K562 (cell line): Measurements from ENCODE around the gene ATXN1L. TPM values are rescaled to one million over a fixed set of nuclear protein-coding genes. Genes with fewer than 3 reads are reported as not detected.

Source experiments
- CUX1 ChIP-seq: fragments of 200-800 bp; sonication (Bioruptor generic); IDR thresholded peaks from 2 replicates; pipeline ENCODE4 v1.6.1; 2016; ENCODE audit warnings: missing genetic modification characterization, missing compliant biosample characterization
- DLX4 ChIP-seq: fragments of 250-450 bp; sonication (Bioruptor Pico); IDR thresholded peaks from 2 replicates; pipeline ENCODE4 v1.6.1; 2021; ENCODE audit warnings: mild to moderate bottlenecking
- E2F1 ChIP-seq: sonication (generic); formaldehyde crosslinking; IDR thresholded peaks from 2 replicates; pipeline ENCODE4 v1.8.1; 2023; ENCODE audit warnings: mild to moderate bottlenecking, missing genetic modification reagents, moderate library complexity
- HIVEP1 ChIP-seq: fragments of 250-450 bp; sonication (Bioruptor Pico); IDR thresholded peaks from 2 replicates; pipeline ENCODE4 v1.4.0; 2020; ENCODE audit warnings: mild to moderate bottlenecking
- HOMEZ ChIP-seq: fragments of 250-450 bp; sonication (Bioruptor Pico); IDR thresholded peaks from 2 replicates; pipeline ENCODE4 v1.4.0; 2020; ENCODE audit warnings: mild to moderate bottlenecking, moderate library complexity
- MLLT1 ChIP-seq, 2 experiments: fragments of 450-650 bp; IDR thresholded peaks; 2 replicates each; pipeline ENCODE4 v1.6.1; 2016
- MXD1 ChIP-seq: fragments of 250-450 bp; sonication (Bioruptor Pico); IDR thresholded peaks from 2 replicates; pipeline ENCODE4 v1.8.0; 2021; ENCODE audit warnings: borderline replicate concordance, mild to moderate bottlenecking, moderate library complexity; ENCODE audit not compliant: poor library complexity, severe bottlenecking
- SMAD1 ChIP-seq: fragments of 150-350 bp; IDR thresholded peaks from 2 replicates; pipeline ENCODE4 v1.6.1; 2014; ENCODE audit warnings: low read length, low read depth; ENCODE audit not compliant: partially characterized antibody
- ZBTB2 ChIP-seq: fragments of 450-650 bp; IDR thresholded peaks from 2 replicates; pipeline ENCODE4 v1.6.1; 2016; ENCODE audit warnings: antibody characterized with exemption
- ZNF146 ChIP-seq: IDR thresholded peaks from one replicate; pipeline ENCODE4 v1.6.1; 2018; ENCODE audit warnings: missing compliant biosample characterization; ENCODE audit not compliant: unreplicated experiment
- ZNF395 ChIP-seq: fragments of 200-800 bp; sonication (Bioruptor generic); IDR thresholded peaks from 2 replicates; pipeline ENCODE4 v1.6.1; 2017; ENCODE audit warnings: missing genetic modification characterization, missing compliant biosample characterization
- ZNF408 ChIP-seq: fragments of 250-450 bp; sonication (Bioruptor Pico); IDR thresholded peaks from 2 replicates; pipeline ENCODE4 v1.4.0; 2020; ENCODE audit warnings: low read depth, mild to moderate bottlenecking, moderate library complexity
- ZNF75A ChIP-seq: fragments of 450-650 bp; formaldehyde crosslinking; IDR thresholded peaks from 2 replicates; pipeline ENCODE4 v1.4.0; 2020; ENCODE audit warnings: mild to moderate bottlenecking
- polyA plus RNA-seq, 8 experiments: library from polyadenylated mRNA; depleted of rRNA in 4 of 8; stranded (reverse) in 5 of 8; unstranded in 3 of 8; fragments of >200 nt; fragmentation: Nextera tagmentation in 2 of 8; fragmentation: Illumina TruSeq in 1 of 8; extraction: Ambion mirVana in 2 of 8; extraction: Trizol in 1 of 8; gene quantifications; 2 replicates each; pipeline versions ENCODE4 v1.2.1 to v1.2.3, GENCODE V29; 2011 to 2014; ENCODE audit warnings: inconsistent platforms in 1 of 8, missing spikeins in 1 of 8
- total RNA-seq, 7 experiments: library from RNA; depleted of rRNA in 6 of 7; stranded (reverse); fragments of >200 nt in 6 of 7; fragmentation: Illumina TruSeq in 2 of 7; extraction: Trizol in 2 of 7; gene quantifications; 2 replicates each; pipeline versions ENCODE4 v1.2.1 to v1.2.3, GENCODE V29; 2011 to 2021; ENCODE audit warnings: low replicate concordance in 1 of 7

ATXN1L gene
- total and polyA plus RNA-seq, 9 of the 15 experiments (the other 6 are each of a cell fraction or from before 2014, with no cell fraction given), result 1.4 to 11.3 (median 9.3) TPM

GRCh38 chr16:71826533-71827017 lies 19.2 kb upstream of the ATXN1L start (continued):
- TF ChIP-seq MXD1 (CRISPR knock-in tag) (no peak), ZNF395 (no peak), ZNF75A (CRISPR knock-in tag) (no peak), SMAD1 (no peak), E2F1 (no peak), DLX4 (CRISPR knock-in tag) (no peak), ZNF408 (CRISPR knock-in tag) (no peak), HIVEP1 (no peak), CUX1 (CRISPR knock-in tag) (no peak), ZNF146 (no peak), ZBTB2 (peak; percentile 26; the same call in 1 of the 2 replicates), MLLT1 (IDR thresholded peaks at IDR 0.05) (no peak), HOMEZ (CRISPR knock-in tag) (no peak)
